Esophagus squamous epithelium (tissue), 4 donors: ENCODE measurements around the gene HOXD10.

Experiments used
- POLR2A ChIP-seq, 4 donors: fragments of 450-650 bp; IDR thresholded peaks; one replicate each; pipeline ENCODE4 v1.6.1; 2017; ENCODE audit warnings: antibody characterized with exemption in 4 of 4, mild to moderate bottlenecking in 4 of 4, moderate library complexity in 3 of 4
- TF ChIP-seq, protein P1 (sequence below), 6 experiments: fragments of 450-650 bp in 4 of 6; fragments of 200-600 bp in 2 of 6; sonication (generic) in 2 of 6; IDR thresholded peaks; one replicate each; pipeline ENCODE4 v1.5.1; 2016 to 2019; ENCODE audit warnings: antibody characterized with exemption in 6 of 6, mild to moderate bottlenecking in 4 of 6, moderate library complexity in 4 of 6

GRCh38 chr2:176122683-176123410, 6.3 kb downstream of the HOXD10 start, which contains the start of gene HOXD9:
- TF ChIP-seq, protein P1, sequence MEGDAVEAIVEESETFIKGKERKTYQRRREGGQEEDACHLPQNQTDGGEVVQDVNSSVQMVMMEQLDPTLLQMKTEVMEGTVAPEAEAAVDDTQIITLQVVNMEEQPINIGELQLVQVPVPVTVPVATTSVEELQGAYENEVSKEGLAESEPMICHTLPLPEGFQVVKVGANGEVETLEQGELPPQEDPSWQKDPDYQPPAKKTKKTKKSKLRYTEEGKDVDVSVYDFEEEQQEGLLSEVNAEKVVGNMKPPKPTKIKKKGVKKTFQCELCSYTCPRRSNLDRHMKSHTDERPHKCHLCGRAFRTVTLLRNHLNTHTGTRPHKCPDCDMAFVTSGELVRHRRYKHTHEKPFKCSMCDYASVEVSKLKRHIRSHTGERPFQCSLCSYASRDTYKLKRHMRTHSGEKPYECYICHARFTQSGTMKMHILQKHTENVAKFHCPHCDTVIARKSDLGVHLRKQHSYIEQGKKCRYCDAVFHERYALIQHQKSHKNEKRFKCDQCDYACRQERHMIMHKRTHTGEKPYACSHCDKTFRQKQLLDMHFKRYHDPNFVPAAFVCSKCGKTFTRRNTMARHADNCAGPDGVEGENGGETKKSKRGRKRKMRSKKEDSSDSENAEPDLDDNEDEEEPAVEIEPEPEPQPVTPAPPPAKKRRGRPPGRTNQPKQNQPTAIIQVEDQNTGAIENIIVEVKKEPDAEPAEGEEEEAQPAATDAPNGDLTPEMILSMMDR (IDR thresholded peaks at IDR 0.05) = no peak
- TF ChIP-seq POLR2A (IDR thresholded peaks at IDR 0.05) = peak in 1 of 4 donors; percentile 41
